Esophagus squamous epithelium (tissue), 5 donors: Measurements from ENCODE around the gene PEX11A. TPM values are rescaled to one million over a fixed set of nuclear protein-coding genes. Genes with fewer than 3 reads are reported as not detected.

Experiments used
- DNase-seq: peaks from one replicate; lab custom pipeline; 2025; lab: John Stamatoyannopoulos, UW
- H3K27ac ChIP-seq, 4 donors: fragments of 200-600 bp; sonication (generic); one replicate each; pipeline ENCODE4 v1.5.1; 2016 to 2019; ENCODE audit warnings: mild to moderate bottlenecking in 1 of 4
- H3K27me3 ChIP-seq, 4 donors: fragments of 200-600 bp; sonication (generic); 1 replicate in 3 of 4; 2 replicates in 1 of 4; pipeline versions ENCODE4 v1.5.1 to v1.6.0; 2017 to 2021; ENCODE audit warnings: antibody characterized with exemption in 1 of 4
- H3K36me3 ChIP-seq, 3 donors: fragments of 200-600 bp; sonication (generic); one replicate each; pipeline ENCODE4 v1.5.1; 2016 to 2019
- H3K4me1 ChIP-seq, 3 donors: fragments of 200-600 bp; sonication (generic); one replicate each; pipeline ENCODE4 v1.5.1; 2017 to 2019
- H3K4me3 ChIP-seq, 4 donors: fragments of 200-600 bp; sonication (generic); 1 replicate in 3 of 4; 2 replicates in 1 of 4; pipeline ENCODE4 v1.5.1; 2016 to 2019; ENCODE audit warnings: mild to moderate bottlenecking in 2 of 4, moderate library complexity in 1 of 4
- H3K9me3 ChIP-seq, 3 donors: fragments of 200-600 bp; sonication (generic); one replicate each; pipeline ENCODE4 v1.5.1; 2016 to 2019
- POLR2A ChIP-seq, 4 donors: fragments of 450-650 bp; IDR thresholded peaks; one replicate each; pipeline ENCODE4 v1.6.1; 2017; ENCODE audit warnings: antibody characterized with exemption in 4 of 4, mild to moderate bottlenecking in 4 of 4, moderate library complexity in 3 of 4
- WGBS, 2 donors: methylation state at CpG; one replicate each; pipeline ENCODE4 v1.1.5; 2018; 5-methylcytosine and 5-hydroxymethylcytosine counted together
- intact Hi-C: fragments of 100-400 bp; cut with DNase I; formaldehyde crosslinking; loops from one replicate; pipeline ENCODE4 v1.15.0; 2022
- total RNA-seq, 4 donors: library from RNA; depleted of rRNA; stranded (reverse); fragments of >200 nt; gene quantifications; one replicate each; pipeline ENCODE4 v1.1.0, GENCODE V29; 2016
- TF ChIP-seq, protein P1 (sequence below), 6 experiments: fragments of 450-650 bp in 4 of 6; fragments of 200-600 bp in 2 of 6; sonication (generic) in 2 of 6; IDR thresholded peaks; one replicate each; pipeline ENCODE4 v1.5.1; 2016 to 2019; ENCODE audit warnings: antibody characterized with exemption in 6 of 6, mild to moderate bottlenecking in 4 of 6, moderate library complexity in 4 of 6
- donor health status: DM: yes; HTN: yes; CAD: no.

Gene PEX11A
- total RNA-seq, 4 donors from 2014 or later: 3.1 to 6.7 (median 5.6) TPM

- intact Hi-C loops: no loop called here
- Histone ChIP-seq H3K4me3 (peak overlapping the region; percentile 37 to 73 (median 62)), H3K36me3 (no peaks in the 10 kb centered on the region), H3K9me3 (no peaks in the 10 kb centered on the region), H3K27me3 (peaks cover 0 to 31% (median 0%) of the 10 kb centered on the region in 4 donors), H3K4me1 (peaks cover 9 to 20% (median 9%) of the 10 kb centered on the region in 3 donors), H3K27ac (peak overlapping the region in 2 of 4 donors; percentile 57 to 66)
- 33 to 45% methylated on average over 13 to 14 of the region's 14 CpGs for WGBS, 2 donors
- no peak for TF ChIP-seq POLR2A (IDR thresholded peaks at IDR 0.05)
- TF ChIP-seq, protein P1, sequence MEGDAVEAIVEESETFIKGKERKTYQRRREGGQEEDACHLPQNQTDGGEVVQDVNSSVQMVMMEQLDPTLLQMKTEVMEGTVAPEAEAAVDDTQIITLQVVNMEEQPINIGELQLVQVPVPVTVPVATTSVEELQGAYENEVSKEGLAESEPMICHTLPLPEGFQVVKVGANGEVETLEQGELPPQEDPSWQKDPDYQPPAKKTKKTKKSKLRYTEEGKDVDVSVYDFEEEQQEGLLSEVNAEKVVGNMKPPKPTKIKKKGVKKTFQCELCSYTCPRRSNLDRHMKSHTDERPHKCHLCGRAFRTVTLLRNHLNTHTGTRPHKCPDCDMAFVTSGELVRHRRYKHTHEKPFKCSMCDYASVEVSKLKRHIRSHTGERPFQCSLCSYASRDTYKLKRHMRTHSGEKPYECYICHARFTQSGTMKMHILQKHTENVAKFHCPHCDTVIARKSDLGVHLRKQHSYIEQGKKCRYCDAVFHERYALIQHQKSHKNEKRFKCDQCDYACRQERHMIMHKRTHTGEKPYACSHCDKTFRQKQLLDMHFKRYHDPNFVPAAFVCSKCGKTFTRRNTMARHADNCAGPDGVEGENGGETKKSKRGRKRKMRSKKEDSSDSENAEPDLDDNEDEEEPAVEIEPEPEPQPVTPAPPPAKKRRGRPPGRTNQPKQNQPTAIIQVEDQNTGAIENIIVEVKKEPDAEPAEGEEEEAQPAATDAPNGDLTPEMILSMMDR (IDR thresholded peaks at IDR 0.05): no peak
- no peak for DNase-seq
These were observed 36.2 kb downstream of the PEX11A start for GRCh38 chr15:89654301-89654761.

- intact Hi-C loops: no loop called here
- no peak for DNase-seq
- no peak for TF ChIP-seq POLR2A (IDR thresholded peaks at IDR 0.05)
- TF ChIP-seq, protein P1 (IDR thresholded peaks at IDR 0.05): no peak
- no peaks in the 10 kb centered on the region for H3K9me3 ChIP-seq
- H3K27ac ChIP-seq: no peak overlapping the region
- no peak overlapping the region for H3K4me3 ChIP-seq
- H3K4me1 ChIP-seq: peaks cover 9 to 20% (median 9%) of the 10 kb centered on the region in 3 donors
- no peaks in the 10 kb centered on the region for H3K36me3 ChIP-seq
- WGBS, 2 donors: 82 to 93% methylated on average over 2 of the region's 2 CpGs
- H3K27me3 ChIP-seq: peaks cover 0 to 31% (median 0%) of the 10 kb centered on the region in 4 donors
These were observed 37.0 kb downstream of the PEX11A start for GRCh38 chr15:89653578-89653977.

GRCh38 chr15:89652666-89653065 lies 37.9 kb downstream of the PEX11A start:
- Histone ChIP-seq H3K9me3 (no peaks in the 10 kb centered on the region), H3K4me3 (no peak overlapping the region), H3K4me1 (peaks cover 9 to 20% (median 9%) of the 10 kb centered on the region in 3 donors), H3K27ac (no peak overlapping the region), H3K27me3 (peaks cover 0 to 31% (median 0%) of the 10 kb centered on the region in 4 donors), H3K36me3 (no peaks in the 10 kb centered on the region)
- 83% methylated on average over 1 to 3 of the region's 16 CpGs for WGBS, 2 donors
- no peak for TF ChIP-seq POLR2A (IDR thresholded peaks at IDR 0.05)
- TF ChIP-seq, protein P1 (IDR thresholded peaks at IDR 0.05): no peak
- intact Hi-C loops: no loop called here
- DNase-seq: no peak

DNA sequence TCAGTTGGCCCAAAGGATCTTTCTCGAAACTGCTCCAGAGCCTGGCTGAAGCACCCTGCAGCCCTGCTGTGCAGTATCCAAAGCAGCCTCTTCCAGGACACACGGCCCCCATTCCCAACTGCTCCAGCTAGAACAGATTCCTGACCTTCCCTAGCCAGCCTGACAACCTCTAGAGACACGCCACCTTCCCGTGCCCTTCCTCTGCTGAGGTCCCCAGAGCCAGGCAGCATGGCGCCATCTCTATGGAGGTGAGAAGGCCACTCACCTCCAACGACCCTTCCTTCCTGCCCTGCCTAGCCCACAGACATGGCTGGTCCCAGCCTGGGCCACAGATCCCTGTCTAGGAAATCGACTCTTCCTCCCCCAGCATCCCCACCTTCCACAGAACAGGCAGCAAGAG lies 38.4 kb downstream of the PEX11A start:
- 80 to 84% methylated on average over 4 to 6 of the region's 7 CpGs for WGBS, 2 donors
- Histone ChIP-seq H3K9me3 (no peaks in the 10 kb centered on the region), H3K27ac (no peak overlapping the region), H3K36me3 (no peaks in the 10 kb centered on the region), H3K4me3 (no peak overlapping the region), H3K27me3 (peaks cover 0 to 35% (median 0%) of the 10 kb centered on the region in 4 donors), H3K4me1 (peaks cover 9 to 24% (median 9%) of the 10 kb centered on the region in 3 donors)
- DNase-seq: no peak
- TF ChIP-seq, protein P1 (IDR thresholded peaks at IDR 0.05): no peak
- TF ChIP-seq POLR2A (IDR thresholded peaks at IDR 0.05): no peak
- intact Hi-C loops: no loop called here

DNA sequence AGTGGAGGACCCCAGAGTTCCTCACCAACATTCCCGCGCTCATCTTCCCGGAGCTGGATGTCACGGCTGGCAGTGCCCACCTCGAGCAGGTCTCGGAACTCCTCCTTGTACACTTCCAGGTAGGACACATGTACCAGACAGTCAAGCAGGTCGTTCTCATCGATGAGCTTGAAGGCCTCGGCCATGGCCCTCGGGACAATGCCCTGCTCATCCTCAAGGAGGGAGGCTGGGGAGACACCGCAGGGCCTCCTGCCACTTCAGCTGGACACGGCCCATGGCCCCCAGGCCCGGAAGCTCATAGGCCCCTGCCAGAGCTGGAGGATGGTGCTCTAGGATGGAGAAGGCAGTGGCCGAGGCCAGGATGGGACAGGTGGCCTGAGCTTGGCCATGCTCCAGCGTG lies 40.8 kb downstream of the PEX11A start:
- Histone ChIP-seq H3K4me3 (no peak overlapping the region), H3K27ac (no peak overlapping the region), H3K27me3 (peaks cover 0 to 14% (median 0%) of the 10 kb centered on the region in 4 donors), H3K36me3 (no peaks in the 10 kb centered on the region), H3K4me1 (peaks cover 3 to 15% (median 6%) of the 10 kb centered on the region in 3 donors), H3K9me3 (no peaks in the 10 kb centered on the region)
- intact Hi-C loops: no loop called here
- DNase-seq: no peak
- 73 to 96% methylated on average over 3 to 7 of the region's 15 CpGs for WGBS, 2 donors
- TF ChIP-seq, protein P1 (IDR thresholded peaks at IDR 0.05): no peak
- no peak for TF ChIP-seq POLR2A (IDR thresholded peaks at IDR 0.05)
